Transverse colon (tissue), 4 donors: Measurements from ENCODE around the gene NES.

Source experiments
- EP300 ChIP-seq: sonication (generic); formaldehyde crosslinking; IDR thresholded peaks from one replicate; pipeline ENCODE4 v1.6.1; 2017; ENCODE audit warnings: antibody characterized with exemption, low read depth
- POLR2A ChIP-seq: fragments of 450-650 bp; IDR thresholded peaks from one replicate; pipeline ENCODE4 v1.6.1; 2016; ENCODE audit warnings: antibody characterized with exemption, mild to moderate bottlenecking, moderate library complexity
- POLR2AphosphoS5 ChIP-seq, 3 donors: sonication (generic); formaldehyde crosslinking; IDR thresholded peaks; one replicate each; pipeline ENCODE4 v1.6.1; 2016; ENCODE audit warnings: antibody characterized with exemption in 3 of 3
- TF ChIP-seq, protein P1 (sequence below), 5 experiments: fragments of 200-600 bp in 3 of 5; fragments of 450-650 bp in 2 of 5; sonication (generic) in 3 of 5; IDR thresholded peaks; 1 replicate in 2 of 5; 2 replicates in 3 of 5; pipeline ENCODE4 v1.5.1; 2016 to 2017; ENCODE audit warnings: antibody characterized with exemption in 5 of 5, inconsistent platforms in 3 of 5, mild to moderate bottlenecking in 2 of 5, moderate library complexity in 1 of 5

DNA sequence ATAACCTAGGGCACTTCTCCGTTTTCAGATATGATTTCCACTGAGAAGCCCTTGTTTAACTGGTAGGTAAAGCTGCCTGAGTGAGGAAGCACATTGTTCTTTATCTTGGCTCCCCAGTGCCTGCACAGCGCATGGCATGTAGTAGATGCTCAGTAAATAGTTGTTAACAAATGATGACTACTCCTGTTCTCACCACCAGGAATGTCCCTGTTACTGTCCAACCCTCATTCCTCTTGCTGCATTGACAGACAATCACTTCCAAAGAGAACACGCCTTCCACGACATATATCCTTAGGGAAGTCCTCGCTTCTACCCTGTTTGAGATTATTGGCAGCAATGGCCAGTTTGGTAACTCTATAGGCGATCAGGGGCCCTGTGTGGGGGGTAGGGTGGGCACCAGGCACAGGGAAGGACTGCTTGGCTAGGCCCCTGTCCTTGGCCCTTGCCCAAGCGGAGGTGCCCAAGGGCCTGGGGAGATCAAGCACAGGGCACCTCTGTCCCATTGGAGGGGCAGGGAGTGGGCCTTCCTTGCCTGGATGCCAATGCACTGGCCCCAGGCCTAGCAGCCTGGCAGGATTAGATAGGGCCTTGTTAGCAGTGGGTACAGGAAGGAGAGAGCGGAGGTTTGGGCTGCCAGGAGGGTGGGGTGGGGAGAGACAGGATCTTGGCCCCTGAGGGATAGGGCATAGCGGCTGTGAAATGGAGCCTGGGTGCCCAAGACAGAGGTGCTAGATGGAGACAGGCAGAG lies 10.2 kb downstream of the NES start:
- TF ChIP-seq, protein P1, sequence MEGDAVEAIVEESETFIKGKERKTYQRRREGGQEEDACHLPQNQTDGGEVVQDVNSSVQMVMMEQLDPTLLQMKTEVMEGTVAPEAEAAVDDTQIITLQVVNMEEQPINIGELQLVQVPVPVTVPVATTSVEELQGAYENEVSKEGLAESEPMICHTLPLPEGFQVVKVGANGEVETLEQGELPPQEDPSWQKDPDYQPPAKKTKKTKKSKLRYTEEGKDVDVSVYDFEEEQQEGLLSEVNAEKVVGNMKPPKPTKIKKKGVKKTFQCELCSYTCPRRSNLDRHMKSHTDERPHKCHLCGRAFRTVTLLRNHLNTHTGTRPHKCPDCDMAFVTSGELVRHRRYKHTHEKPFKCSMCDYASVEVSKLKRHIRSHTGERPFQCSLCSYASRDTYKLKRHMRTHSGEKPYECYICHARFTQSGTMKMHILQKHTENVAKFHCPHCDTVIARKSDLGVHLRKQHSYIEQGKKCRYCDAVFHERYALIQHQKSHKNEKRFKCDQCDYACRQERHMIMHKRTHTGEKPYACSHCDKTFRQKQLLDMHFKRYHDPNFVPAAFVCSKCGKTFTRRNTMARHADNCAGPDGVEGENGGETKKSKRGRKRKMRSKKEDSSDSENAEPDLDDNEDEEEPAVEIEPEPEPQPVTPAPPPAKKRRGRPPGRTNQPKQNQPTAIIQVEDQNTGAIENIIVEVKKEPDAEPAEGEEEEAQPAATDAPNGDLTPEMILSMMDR (IDR thresholded peaks at IDR 0.05), result no peak
- TF ChIP-seq POLR2AphosphoS5 (IDR thresholded peaks at IDR 0.05) (no peak), POLR2A (no peak), EP300 (no peak)
